WTC11 (cell line): ENCODE data around the gene SHROOM2.

Experiments used
- AFF4 ChIP-seq: sonication (generic); formaldehyde crosslinking; IDR thresholded peaks from 2 replicates; pipeline ENCODE4 v1.8.1; 2023; ENCODE audit warnings: mild to moderate bottlenecking, missing genetic modification reagents, borderline replicate concordance
- ATF2 ChIP-seq: sonication (generic); formaldehyde crosslinking; IDR thresholded peaks from 2 replicates; pipeline ENCODE4 v1.8.1; 2022; ENCODE audit warnings: low read depth, missing genetic modification reagents, borderline replicate concordance
- ATF3 ChIP-seq: sonication (generic); formaldehyde crosslinking; conservative IDR thresholded peaks from 2 replicates; pipeline ENCODE4 v1.8.1; 2022; ENCODE audit warnings: mild to moderate bottlenecking, missing genetic modification reagents
- ATF6 ChIP-seq: sonication (generic); formaldehyde crosslinking; IDR thresholded peaks from 2 replicates; pipeline ENCODE4 v1.8.1; 2023; ENCODE audit warnings: mild to moderate bottlenecking, missing genetic modification reagents
- CREB1 ChIP-seq: sonication (generic); formaldehyde crosslinking; IDR thresholded peaks from 2 replicates; pipeline ENCODE4 v1.8.0; 2023; ENCODE audit warnings: mild to moderate bottlenecking, missing genetic modification reagents
- CTCF ChIP-seq: fragments of 200-600 bp; IDR thresholded peaks from 2 replicates; pipeline ENCODE4 v1.8.0; 2022; ENCODE audit warnings: antibody characterized with exemption
- FOXP1 ChIP-seq: sonication (generic); formaldehyde crosslinking; IDR thresholded peaks from 2 replicates; pipeline ENCODE4 v1.8.0; 2022; ENCODE audit warnings: missing genetic modification reagents, mild to moderate bottlenecking, moderate library complexity, borderline replicate concordance
- IRF1 ChIP-seq: sonication (generic); formaldehyde crosslinking; IDR thresholded peaks from 2 replicates; pipeline ENCODE4 v1.8.0; 2023; ENCODE audit warnings: missing genetic modification reagents
- MAX ChIP-seq: sonication (generic); formaldehyde crosslinking; IDR thresholded peaks from 2 replicates; pipeline ENCODE4 v1.8.0; 2022; ENCODE audit warnings: mild to moderate bottlenecking, missing genetic modification reagents
- MLX ChIP-seq: sonication (generic); formaldehyde crosslinking; IDR thresholded peaks from 2 replicates; pipeline ENCODE4 v1.8.1; 2023; ENCODE audit warnings: mild to moderate bottlenecking, missing genetic modification reagents, moderate library complexity
- STAT6 ChIP-seq: sonication (generic); formaldehyde crosslinking; conservative IDR thresholded peaks from 2 replicates; pipeline ENCODE4 v1.8.1; 2023; ENCODE audit warnings: mild to moderate bottlenecking, low read depth, missing genetic modification reagents, moderate library complexity
- TEAD1 ChIP-seq: sonication (generic); formaldehyde crosslinking; IDR thresholded peaks from 2 replicates; pipeline ENCODE4 v1.8.0; 2022; ENCODE audit warnings: mild to moderate bottlenecking, missing genetic modification reagents
- ZNF138 ChIP-seq: sonication (generic); formaldehyde crosslinking; conservative IDR thresholded peaks from 2 replicates; pipeline ENCODE4 v1.8.1; 2022; ENCODE audit warnings: mild to moderate bottlenecking, moderate library complexity, missing genetic modification reagents

- TF ChIP-seq CTCF (no peak), ATF3 (no peak), STAT6 (CRISPR knock-in tag) (no peak), MAX (CRISPR knock-in tag) (no peak), CREB1 (CRISPR knock-in tag) (no peak), AFF4 (CRISPR knock-in tag) (no peak), ZNF138 (no peak), IRF1 (CRISPR knock-in tag) (no peak), TEAD1 (no peak), MLX (no peak), FOXP1 (CRISPR knock-in tag) (no peak), ATF6 (CRISPR knock-in tag) (no peak), ATF2 (CRISPR knock-in tag) (no peak)
These were observed 70.4 kb downstream of the SHROOM2 start for GRCh38 chrX:9856588-9856987.
